Upper lobe of left lung (tissue), 4 donors: ENCODE measurements around the gene HOGA1.

ENCODE experiments used
- POLR2A ChIP-seq, 4 donors: fragments of 450-650 bp; IDR thresholded peaks; one replicate each; pipeline ENCODE4 v1.5.1; 2016 to 2017; ENCODE audit warnings: antibody characterized with exemption in 4 of 4, mild to moderate bottlenecking in 2 of 4
- POLR2AphosphoS5 ChIP-seq, 2 donors: sonication (generic); formaldehyde crosslinking; IDR thresholded peaks; one replicate each; pipeline ENCODE4 v1.5.1; 2017; ENCODE audit warnings: antibody characterized with exemption in 2 of 2
- TF ChIP-seq, protein P1 (sequence below), 6 experiments: fragments of 450-650 bp in 4 of 6; fragments of 200-600 bp in 2 of 6; sonication (generic) in 2 of 6; IDR thresholded peaks; one replicate each; pipeline ENCODE4 v1.5.1; 2016 to 2019; ENCODE audit warnings: antibody characterized with exemption in 6 of 6

DNA sequence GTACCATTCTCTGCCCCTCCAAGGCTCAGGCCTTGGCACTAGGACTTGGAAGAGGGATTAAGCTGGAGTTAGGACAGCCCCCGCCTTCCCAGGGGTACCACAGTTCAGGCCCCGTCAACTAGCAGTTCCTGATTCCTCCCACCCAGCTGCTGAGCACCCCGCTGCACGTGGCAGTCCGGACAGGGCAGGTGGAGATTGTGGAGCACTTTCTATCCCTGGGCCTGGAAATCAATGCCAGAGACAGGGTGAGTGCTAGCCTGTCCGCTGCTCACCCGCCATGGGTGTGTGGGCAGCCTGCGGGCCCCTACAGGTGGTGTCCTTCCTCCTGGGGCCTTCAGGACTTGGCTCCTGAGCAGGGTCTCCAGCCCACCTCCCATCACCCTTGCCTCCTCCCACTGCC, 2.0 kb upstream of the HOGA1 start:
- TF ChIP-seq, protein P1, sequence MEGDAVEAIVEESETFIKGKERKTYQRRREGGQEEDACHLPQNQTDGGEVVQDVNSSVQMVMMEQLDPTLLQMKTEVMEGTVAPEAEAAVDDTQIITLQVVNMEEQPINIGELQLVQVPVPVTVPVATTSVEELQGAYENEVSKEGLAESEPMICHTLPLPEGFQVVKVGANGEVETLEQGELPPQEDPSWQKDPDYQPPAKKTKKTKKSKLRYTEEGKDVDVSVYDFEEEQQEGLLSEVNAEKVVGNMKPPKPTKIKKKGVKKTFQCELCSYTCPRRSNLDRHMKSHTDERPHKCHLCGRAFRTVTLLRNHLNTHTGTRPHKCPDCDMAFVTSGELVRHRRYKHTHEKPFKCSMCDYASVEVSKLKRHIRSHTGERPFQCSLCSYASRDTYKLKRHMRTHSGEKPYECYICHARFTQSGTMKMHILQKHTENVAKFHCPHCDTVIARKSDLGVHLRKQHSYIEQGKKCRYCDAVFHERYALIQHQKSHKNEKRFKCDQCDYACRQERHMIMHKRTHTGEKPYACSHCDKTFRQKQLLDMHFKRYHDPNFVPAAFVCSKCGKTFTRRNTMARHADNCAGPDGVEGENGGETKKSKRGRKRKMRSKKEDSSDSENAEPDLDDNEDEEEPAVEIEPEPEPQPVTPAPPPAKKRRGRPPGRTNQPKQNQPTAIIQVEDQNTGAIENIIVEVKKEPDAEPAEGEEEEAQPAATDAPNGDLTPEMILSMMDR (IDR thresholded peaks at IDR 0.05): no peak
- TF ChIP-seq POLR2A (IDR thresholded peaks at IDR 0.05) (no peak), POLR2AphosphoS5 (IDR thresholded peaks at IDR 0.05) (no peak)
